ENCODE measurements around the gene BYSL. TPM values are rescaled to one million over a fixed set of nuclear protein-coding genes. Genes with fewer than 3 reads are reported as not detected.

BYSL gene
- total RNA-seq, 6 donors from 2014 or later: 5.6 to 20.9 (median 12.5) TPM

GRCh38 chr6:41975276-41975675 lies 54.0 kb downstream of the BYSL start:
- ATAC-seq (ENCODE audit: low FRiP score in 2 of 2) (no peak), DNase-seq (peak in 1 of 2 donors; percentile 3)
- H3K4me3 ChIP-seq: no peak overlapping the region
- TF ChIP-seq EP300 (IDR thresholded peaks at IDR 0.05) (no peak), CTCF (IDR thresholded peaks at IDR 0.05) (no peak), POLR2AphosphoS5 (IDR thresholded peaks at IDR 0.05) (no peak), POLR2A (IDR thresholded peaks at IDR 0.05) (no peak)
- H3K4me1 ChIP-seq: peaks cover 8 to 30% (median 17%) of the 10 kb centered on the region in 4 donors
- H3K27ac ChIP-seq: no peak overlapping the region
- H3K36me3 ChIP-seq: no peaks in the 10 kb centered on the region
- H3K27me3 ChIP-seq: no peaks in the 10 kb centered on the region
- 79 to 82% methylated on average over 4 of the region's 4 CpGs for WGBS, 2 donors
- H3K9me3 ChIP-seq: no peaks in the 10 kb centered on the region

- DNase-seq (peak in 1 of 2 donors; percentile 15), ATAC-seq (ENCODE audit: low FRiP score in 2 of 2) (no peak)
- Histone ChIP-seq H3K4me3 (no peak overlapping the region), H3K36me3 (no peaks in the 10 kb centered on the region), H3K27ac (no peak overlapping the region), H3K4me1 (peaks cover 0 to 18% (median 6%) of the 10 kb centered on the region in 4 donors), H3K27me3 (no peaks in the 10 kb centered on the region), H3K9me3 (no peaks in the 10 kb centered on the region)
- TF ChIP-seq EP300 (IDR thresholded peaks at IDR 0.05) (no peak), POLR2A (IDR thresholded peaks at IDR 0.05) (no peak), CTCF (IDR thresholded peaks at IDR 0.05) (no peak), POLR2AphosphoS5 (IDR thresholded peaks at IDR 0.05) (no peak)
- 69 to 71% methylated on average over 9 of the region's 9 CpGs for WGBS, 2 donors
Observed at GRCh38 chr6:41976794-41977484, 55.6 kb downstream of the BYSL start.

Small RNAs within 50 kb of the gene (small RNA-seq; reads per million reads assigned to genes)
- 0 reads per million in 4 donors for gene RF00019

Other genes with a start within 250 kb of the BYSL start
- gene TFEB, start 185.9 kb upstream of the BYSL start, total RNA-seq: 10 to 100 TPM; 20.2 to 46.0 (median 27.3) TPM
- 1,000 to 10,000 TPM in 2 of 6 donors, 100 to 1,000 TPM in 4; 241 to 4,380 (median 659) TPM for gene PGC, start 174.1 kb upstream of the BYSL start, total RNA-seq
- gene FRS3, start 141.6 kb upstream of the BYSL start, total RNA-seq: 10 to 100 TPM in 1 of 6 donors, 1 to 10 TPM in 5; 4.1 to 26.2 (median 6.8) TPM
- gene PRICKLE4, start 140.7 kb upstream of the BYSL start, total RNA-seq: 100 to 1,000 TPM in 1 of 6 donors, 10 to 100 TPM in 4, 1 to 10 TPM in 1; 9.3 to 133 (median 14.6) TPM
- gene TOMM6, start 133.8 kb upstream of the BYSL start, total RNA-seq: 100 to 1,000 TPM in 3 of 6 donors, 10 to 100 TPM in 2, 1 to 10 TPM in 1; 7.3 to 169 (median 96.9) TPM
- gene USP49, start 26.1 kb upstream of the BYSL start, total RNA-seq: 10 to 100 TPM in 2 of 6 donors, 1 to 10 TPM in 4; 2.7 to 16.8 (median 4.3) TPM
- gene MED20, start 360 bp upstream of the BYSL start, total RNA-seq: 10 to 100 TPM in 5 of 6 donors, 1 to 10 TPM in 1; 6.4 to 19.9 (median 15.3) TPM
- 100 to 1,000 TPM; 138 to 305 (median 211) TPM for gene CCND3, start 20.3 kb downstream of the BYSL start, total RNA-seq
- gene TAF8, start 129.0 kb downstream of the BYSL start, total RNA-seq: 10 to 100 TPM; 23.0 to 67.1 (median 34.4) TPM
- gene C6orf132, start 221.1 kb downstream of the BYSL start, total RNA-seq: 10 to 100 TPM in 5 of 6 donors, 1 to 10 TPM in 1; 9.4 to 26.3 (median 17.0) TPM